LNCaP clone FGC (cell line): ENCODE measurements around the gene TXNRD2.

ENCODE experiments used
- DNase-seq: peaks from one replicate; pipeline ENCODE4 v3.0.0-alpha.2; 2011; ENCODE audit warnings: low read depth
- H3K4me3 ChIP-seq: 2 replicates; pipeline ENCODE4 v1.5.1; 2011; ENCODE audit warnings: mild to moderate bottlenecking, low read depth, low read length, control low read depth
- CTCF ChIP-seq: IDR thresholded peaks from 2 replicates; pipeline ENCODE4 v1.5.1; 2012; ENCODE audit warnings: mild to moderate bottlenecking; ENCODE audit not compliant: control insufficient read depth, insufficient read depth; ENCODE audit errors: extremely low read depth

Gene TXNRD2

GRCh38 chr22:19878461-19879245 is 63.0 kb downstream of the TXNRD2 start:
- no peak for DNase-seq
- no peak for TF ChIP-seq CTCF

GRCh38 chr22:19877626-19878339 is 63.8 kb downstream of the TXNRD2 start:
- no peak overlapping the region for H3K4me3 ChIP-seq
- DNase-seq, result no peak
- TF ChIP-seq CTCF, result no peak

More at GRCh38 chr22:19878461-19879245, 63.0 kb downstream of the TXNRD2 start:
- no peak overlapping the region for H3K4me3 ChIP-seq

- no peak for TF ChIP-seq CTCF
- no peak for DNase-seq
- H3K4me3 ChIP-seq, result no peak overlapping the region
Measured at GRCh38 chr22:19876941-19877625, 64.5 kb downstream of the TXNRD2 start.

- H3K4me3 ChIP-seq, result no peak overlapping the region
- TF ChIP-seq CTCF, result 0 out of 2 replicates have a peak, but pooled peaks have one; percentile 4
- DNase-seq, result no peak
Measured at GRCh38 chr22:19876314-19876940, 65.2 kb downstream of the TXNRD2 start.

GRCh38 chr22:19875531-19876313 is 65.9 kb downstream of the TXNRD2 start:
- H3K4me3 ChIP-seq, result no peak overlapping the region
- TF ChIP-seq CTCF, result no peak
- DNase-seq, result no peak

GRCh38 chr22:19875061-19875530 is 66.5 kb downstream of the TXNRD2 start:
- no peak for TF ChIP-seq CTCF
- no peak overlapping the region for H3K4me3 ChIP-seq
- no peak for DNase-seq
